Suprapubic skin (tissue), 4 donors: Measurements from ENCODE around the gene TTC39A. TPM values are rescaled to one million over a fixed set of nuclear protein-coding genes. Genes with fewer than 3 reads are reported as not detected.

Source experiments
- DNase-seq, 2 donors: peaks; one replicate each; pipeline ENCODE4 v3.0.0-alpha.2; 2019; ENCODE audit warnings: low spot score in 2 of 2
- H3K27ac ChIP-seq: fragments of 200-600 bp; sonication (generic); one replicate; pipeline ENCODE4 v1.5.1; 2019
- H3K27me3 ChIP-seq: fragments of 200-600 bp; sonication (generic); one replicate; pipeline ENCODE4 v1.5.1; 2019
- H3K36me3 ChIP-seq: fragments of 200-600 bp; sonication (generic); one replicate; pipeline ENCODE4 v1.5.1; 2019
- H3K4me1 ChIP-seq: fragments of 200-600 bp; sonication (generic); one replicate; pipeline ENCODE4 v1.5.1; 2019
- H3K4me3 ChIP-seq: fragments of 200-600 bp; sonication (generic); one replicate; pipeline ENCODE4 v1.5.1; 2019; ENCODE audit warnings: mild to moderate bottlenecking
- H3K9me3 ChIP-seq: fragments of 200-600 bp; sonication (generic); one replicate; pipeline ENCODE4 v1.5.1; 2019
- CTCF ChIP-seq, 2 donors: fragments of 200-600 bp in 1 of 2; fragments of 450-650 bp in 1 of 2; sonication (generic) in 1 of 2; IDR thresholded peaks; one replicate each; pipeline ENCODE4 v1.5.1; 2016 to 2019; ENCODE audit warnings: antibody characterized with exemption in 2 of 2, mild to moderate bottlenecking in 1 of 2, moderate library complexity in 1 of 2
- EP300 ChIP-seq: sonication (generic); formaldehyde crosslinking; IDR thresholded peaks from one replicate; pipeline ENCODE4 v1.6.1; 2017; ENCODE audit warnings: antibody characterized with exemption
- POLR2A ChIP-seq, 2 donors: fragments of 450-650 bp; IDR thresholded peaks; one replicate each; pipeline ENCODE4 v1.6.1; 2017; ENCODE audit warnings: antibody characterized with exemption in 2 of 2, mild to moderate bottlenecking in 2 of 2, moderate library complexity in 2 of 2
- POLR2AphosphoS5 ChIP-seq, 3 donors: sonication (generic); formaldehyde crosslinking; IDR thresholded peaks; one replicate each; pipeline ENCODE4 v1.6.1; 2017; ENCODE audit warnings: antibody characterized with exemption in 3 of 3
- WGBS: methylation state at CpG from one replicate; pipeline ENCODE4 v1.1.5; 2018; 5-methylcytosine and 5-hydroxymethylcytosine counted together
- total RNA-seq, 4 donors: library from RNA; depleted of rRNA; stranded (reverse); fragments of >200 nt; gene quantifications; one replicate each; pipeline ENCODE4 v1.1.0, GENCODE V29; 2016

The TTC39A gene
- total RNA-seq, 4 donors from 2014 or later: 9.4 to 16.3 (median 13.1) TPM

DNA sequence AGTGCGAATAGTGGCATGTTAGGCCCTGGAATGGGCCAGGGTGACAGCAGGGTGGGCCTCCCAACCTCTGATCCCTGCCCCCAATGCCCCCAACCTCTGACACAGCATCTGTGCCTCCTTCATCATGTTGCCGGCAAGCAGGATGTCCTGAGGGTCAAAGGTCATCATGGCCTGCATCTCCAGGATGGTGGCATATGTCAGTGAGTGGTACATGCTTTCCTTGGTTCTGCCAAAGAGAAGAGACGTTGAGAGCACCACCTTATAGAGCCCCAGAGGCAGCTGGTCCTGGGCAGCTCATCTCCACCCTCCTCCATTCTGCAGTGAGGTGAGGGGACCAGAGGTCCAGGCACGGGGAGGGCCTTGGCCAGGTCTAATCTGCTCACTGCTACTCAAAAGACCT lies 17.6 kb downstream of the TTC39A start:
- H3K27ac ChIP-seq: no peak overlapping the region
- no peaks in the 10 kb centered on the region for H3K27me3 ChIP-seq
- no peak overlapping the region for H3K4me3 ChIP-seq
- H3K9me3 ChIP-seq: no peaks in the 10 kb centered on the region
- no peak for TF ChIP-seq POLR2A (IDR thresholded peaks at IDR 0.05)
- TF ChIP-seq CTCF (IDR thresholded peaks at IDR 0.05): no peak
- TF ChIP-seq POLR2AphosphoS5 (IDR thresholded peaks at IDR 0.05): no peak
- TF ChIP-seq EP300: no peak
- H3K4me1 ChIP-seq: peaks cover 28% of the 10 kb centered on the region
- 85% methylated on average over 2 of the region's 4 CpGs for WGBS
- H3K36me3 ChIP-seq: no peaks in the 10 kb centered on the region
- no peak for DNase-seq

GRCh38 chr1:51311826-51312225 lies 18.5 kb downstream of the TTC39A start:
- no peaks in the 10 kb centered on the region for H3K36me3 ChIP-seq
- TF ChIP-seq POLR2AphosphoS5 (IDR thresholded peaks at IDR 0.05): no peak
- no peak for TF ChIP-seq POLR2A (IDR thresholded peaks at IDR 0.05)
- TF ChIP-seq EP300: no peak
- TF ChIP-seq CTCF (IDR thresholded peaks at IDR 0.05): no peak
- H3K4me1 ChIP-seq: peaks cover 28% of the 10 kb centered on the region
- 87% methylated on average over 5 of the region's 5 CpGs for WGBS
- H3K9me3 ChIP-seq: no peaks in the 10 kb centered on the region
- no peak for DNase-seq
- no peak overlapping the region for H3K27ac ChIP-seq
- H3K27me3 ChIP-seq: no peaks in the 10 kb centered on the region
- no peak overlapping the region for H3K4me3 ChIP-seq

DNA sequence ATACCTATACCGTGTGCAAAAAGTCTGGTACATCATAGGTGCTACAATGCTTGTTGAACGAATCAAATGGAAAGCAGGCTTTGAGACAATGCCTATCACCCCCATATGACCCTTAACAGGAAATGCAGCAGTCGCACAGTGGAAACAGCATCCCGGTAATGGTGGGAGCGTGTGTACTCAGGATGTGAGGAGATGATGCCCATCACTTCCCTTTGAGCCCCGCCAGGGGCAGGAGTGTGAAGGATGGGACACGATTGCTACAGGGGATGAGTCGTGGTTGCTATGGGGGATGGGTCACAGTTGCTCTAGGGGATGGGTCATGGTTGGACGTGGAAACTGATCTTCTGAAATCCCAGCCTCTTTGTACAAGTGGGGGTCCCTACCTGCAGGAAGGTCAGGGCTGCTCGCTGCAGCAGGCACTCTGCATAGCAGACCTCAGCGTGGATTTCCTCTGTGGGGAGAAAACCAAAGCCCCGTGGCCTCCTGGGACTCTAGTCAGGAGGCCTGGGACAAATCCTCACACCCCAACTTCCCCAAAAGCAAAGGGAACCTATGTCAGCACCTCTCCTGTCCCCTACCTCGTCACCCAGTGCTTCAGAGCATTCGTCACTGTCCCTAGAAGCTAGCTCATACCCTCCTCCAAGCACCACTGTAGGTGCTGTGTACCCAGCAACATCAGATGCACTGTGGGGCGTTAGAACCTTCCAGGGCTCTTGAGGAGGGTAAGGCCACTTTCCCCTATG lies 19.3 kb downstream of the TTC39A start:
- Histone ChIP-seq H3K4me1 (peaks cover 28% of the 10 kb centered on the region), H3K9me3 (no peaks in the 10 kb centered on the region), H3K4me3 (no peak overlapping the region), H3K27me3 (no peaks in the 10 kb centered on the region), H3K36me3 (no peaks in the 10 kb centered on the region), H3K27ac (no peak overlapping the region)
- no peak for DNase-seq
- no peak for TF ChIP-seq POLR2A (IDR thresholded peaks at IDR 0.05)
- no peak for TF ChIP-seq CTCF (IDR thresholded peaks at IDR 0.05)
- no peak for TF ChIP-seq EP300
- no peak for TF ChIP-seq POLR2AphosphoS5 (IDR thresholded peaks at IDR 0.05)
- WGBS: 81% methylated on average over 15 of the region's 15 CpGs

GRCh38 chr1:51309291-51309690 lies 21.1 kb downstream of the TTC39A start:
- Histone ChIP-seq H3K4me3 (no peak overlapping the region), H3K36me3 (no peaks in the 10 kb centered on the region), H3K4me1 (peaks cover 11% of the 10 kb centered on the region), H3K27ac (no peak overlapping the region), H3K27me3 (no peaks in the 10 kb centered on the region), H3K9me3 (no peaks in the 10 kb centered on the region)
- TF ChIP-seq EP300 (no peak), POLR2AphosphoS5 (IDR thresholded peaks at IDR 0.05) (no peak)
- DNase-seq: no peak
- 93% methylated on average over 8 of the region's 8 CpGs for WGBS

- Histone ChIP-seq H3K27ac (no peak overlapping the region), H3K36me3 (no peaks in the 10 kb centered on the region), H3K9me3 (no peaks in the 10 kb centered on the region), H3K4me1 (peaks cover 4% of the 10 kb centered on the region), H3K4me3 (no peak overlapping the region), H3K27me3 (no peaks in the 10 kb centered on the region)
- no peak for DNase-seq
- 94% methylated on average over 6 of the region's 6 CpGs for WGBS
- no peak for TF ChIP-seq EP300
- no peak for TF ChIP-seq CTCF (IDR thresholded peaks at IDR 0.05)
- no peak for TF ChIP-seq POLR2A (IDR thresholded peaks at IDR 0.05)
- no peak for TF ChIP-seq POLR2AphosphoS5 (IDR thresholded peaks at IDR 0.05)
Observed at GRCh38 chr1:51308636-51309035, 21.7 kb downstream of the TTC39A start.
